HepG2 (cell line): ENCODE measurements around the gene RSPH9. TPM values are rescaled to one million over a fixed set of nuclear protein-coding genes. Genes with fewer than 3 reads are reported as not detected.
A peak's percentile ranks its signal among the peaks of the same experiment; 100 is the strongest.

Experiments
- ATF7 ChIP-seq, 2 experiments: fragments of 450-650 bp in 1 of 2; sonication (generic) in 1 of 2; formaldehyde crosslinking in 1 of 2; IDR thresholded peaks; 2 replicates each; pipeline versions ENCODE4 v1.4.0 to v1.6.1; 2016 to 2020; ENCODE audit warnings: antibody characterized with exemption in 1 of 2, mild to moderate bottlenecking in 1 of 2, missing genetic modification reagents in 1 of 2
- GPN1 ChIP-seq: sonication (generic); formaldehyde crosslinking; IDR thresholded peaks from 2 replicates; pipeline ENCODE4 v1.5.1; 2020; ENCODE audit warnings: missing genetic modification reagents, borderline replicate concordance
- HNF4G ChIP-seq, 2 experiments: sonication (generic) in 1 of 2; formaldehyde crosslinking in 1 of 2; IDR thresholded peaks; 2 replicates each; pipeline versions ENCODE4 v1.4.0 to v1.6.1; 2011 to 2020; ENCODE audit warnings: borderline replicate concordance in 2 of 2, low read depth in 2 of 2, mild to moderate bottlenecking in 2 of 2, low read length in 1 of 2, missing genetic modification reagents in 1 of 2, moderate library complexity in 1 of 2
- JUN ChIP-seq: sonication (generic); formaldehyde crosslinking; IDR thresholded peaks from 2 replicates; pipeline ENCODE4 v1.4.0; 2020; ENCODE audit warnings: mild to moderate bottlenecking, missing genetic modification reagents
- KDM3A ChIP-seq: IDR thresholded peaks from 2 replicates; pipeline ENCODE4 v1.6.1; 2018; ENCODE audit warnings: low read depth, missing compliant biosample characterization
- ONECUT2 ChIP-seq: sonication (generic); formaldehyde crosslinking; IDR thresholded peaks from 2 replicates; pipeline ENCODE4 v1.4.0; 2020; ENCODE audit warnings: missing genetic modification reagents
- PHF21A ChIP-seq: sonication (generic); formaldehyde crosslinking; IDR thresholded peaks from 2 replicates; pipeline ENCODE4 v1.5.0; 2020; ENCODE audit warnings: mild to moderate bottlenecking, missing genetic modification reagents
- PTBP1 ChIP-seq: fragments of 200-400 bp; formaldehyde crosslinking; IDR thresholded peaks from 2 replicates; pipeline ENCODE4 v1.6.1; 2018; ENCODE audit warnings: low read length, low read depth; ENCODE audit not compliant: poor library complexity, severe bottlenecking
- RORA ChIP-seq: sonication (generic); formaldehyde crosslinking; IDR thresholded peaks from 2 replicates; pipeline ENCODE4 v1.5.0; 2020; ENCODE audit warnings: mild to moderate bottlenecking, missing genetic modification reagents, moderate library complexity
- TGIF2 ChIP-seq: IDR thresholded peaks from 2 replicates; pipeline ENCODE4 v1.6.1; 2016; ENCODE audit warnings: control low read depth, missing compliant biosample characterization
- ZNF101 ChIP-seq: sonication (generic); formaldehyde crosslinking; IDR thresholded peaks from 2 replicates; pipeline ENCODE4 v1.4.0; 2020; ENCODE audit warnings: mild to moderate bottlenecking, low read depth, missing genetic modification reagents, borderline replicate concordance
- ZNF431 ChIP-seq: sonication (generic); formaldehyde crosslinking; IDR thresholded peaks from 2 replicates; pipeline ENCODE4 v1.9.0; 2022; ENCODE audit warnings: missing genetic modification reagents, low read depth, mild to moderate bottlenecking, borderline replicate concordance
- ZNF609 ChIP-seq: sonication (generic); formaldehyde crosslinking; IDR thresholded peaks from 2 replicates; pipeline ENCODE4 v1.4.0; 2020; ENCODE audit warnings: mild to moderate bottlenecking, missing genetic modification reagents, borderline replicate concordance
- ZNF687 ChIP-seq: sonication (generic); formaldehyde crosslinking; IDR thresholded peaks from 2 replicates; pipeline ENCODE4 v1.5.1; 2020; ENCODE audit warnings: mild to moderate bottlenecking, missing genetic modification reagents, moderate library complexity
- polyA plus RNA-seq, 8 experiments: library from polyadenylated mRNA; depleted of rRNA in 3 of 8; stranded (reverse) in 7 of 8; unstranded in 1 of 8; fragments of >200 nt; fragmentation: Illumina TruSeq in 4 of 8; extraction: Trizol in 4 of 8; gene quantifications; 2 replicates each; pipeline versions ENCODE4 v1.2.1 to v1.2.3, GENCODE V29; 2011 to 2016; ENCODE audit warnings: low read depth in 4 of 8, missing spikeins in 1 of 8, mixed read lengths in 1 of 8; ENCODE audit not compliant: insufficient read depth in 1 of 8
- total RNA-seq, 5 experiments: library from RNA; depleted of rRNA; stranded (reverse); fragments of >200 nt; fragmentation: Illumina TruSeq; extraction: Trizol; gene quantifications; 2 replicates each; pipeline ENCODE4 v1.2.3, GENCODE V29; 2016; ENCODE audit warnings: low read depth in 1 of 5
- TF ChIP-seq, protein P1 (sequence below), 2 experiments: sonication (generic) in 1 of 2; formaldehyde crosslinking in 1 of 2; IDR thresholded peaks; 2 replicates each; pipeline versions ENCODE4 v1.5.1 to v1.6.1; 2011 to 2020; ENCODE audit warnings: borderline replicate concordance in 1 of 2, low read depth in 1 of 2, low read length in 1 of 2, mild to moderate bottlenecking in 1 of 2, missing genetic modification reagents in 1 of 2, moderate library complexity in 1 of 2

RSPH9 gene
- total and polyA plus RNA-seq, 2 of the 13 experiments (the other 11 are each of a cell fraction or from before 2014, with no cell fraction given), result 0.04 TPM; not detected in 1

GRCh38 chr6:43667245-43668150 is 22.7 kb downstream of the RSPH9 start (continued):
- no peak for TF ChIP-seq RORA (CRISPR knock-in tag)
- 0 out of 2 replicates have a peak, but pooled peaks have one; percentile 24 for TF ChIP-seq TGIF2
- TF ChIP-seq ONECUT2 (CRISPR knock-in tag), result no peak
- TF ChIP-seq ZNF101, result no peak
- peak; percentile 51; the same call in 1 of the 2 replicates for TF ChIP-seq ZNF609 (CRISPR knock-in tag)
- peak; percentile 15; the same call in 1 of the 2 replicates for TF ChIP-seq ZNF431 (CRISPR knock-in tag)
- TF ChIP-seq, protein P1, sequence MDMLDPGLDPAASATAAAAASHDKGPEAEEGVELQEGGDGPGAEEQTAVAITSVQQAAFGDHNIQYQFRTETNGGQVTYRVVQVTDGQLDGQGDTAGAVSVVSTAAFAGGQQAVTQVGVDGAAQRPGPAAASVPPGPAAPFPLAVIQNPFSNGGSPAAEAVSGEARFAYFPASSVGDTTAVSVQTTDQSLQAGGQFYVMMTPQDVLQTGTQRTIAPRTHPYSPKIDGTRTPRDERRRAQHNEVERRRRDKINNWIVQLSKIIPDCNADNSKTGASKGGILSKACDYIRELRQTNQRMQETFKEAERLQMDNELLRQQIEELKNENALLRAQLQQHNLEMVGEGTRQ (IDR thresholded peaks at IDR 0.05; ENCODE audit: low read depth, low read length), result no peak
- TF ChIP-seq, protein P1 (CRISPR knock-in tag; IDR thresholded peaks at IDR 0.05; ENCODE audit: borderline replicate concordance), result no peak; the same call in 1 of the 2 replicates
- TF ChIP-seq JUN, result no peak
- peak; percentile 63; the same call in 1 of the 2 replicates for TF ChIP-seq HNF4G (IDR thresholded peaks at IDR 0.05; ENCODE audit: borderline replicate concordance, low read depth, low read length)
- peak; percentile 63; the same call in 1 of the 2 replicates for TF ChIP-seq HNF4G (CRISPR knock-in tag; IDR thresholded peaks at IDR 0.05; ENCODE audit: borderline replicate concordance, low read depth)
- TF ChIP-seq ATF7 (IDR thresholded peaks at IDR 0.05), result no peak
- TF ChIP-seq ATF7 (CRISPR knock-in tag; IDR thresholded peaks at IDR 0.05), result no peak
- no peak for TF ChIP-seq PTBP1
- TF ChIP-seq PHF21A (CRISPR knock-in tag), result no peak
- TF ChIP-seq KDM3A (CRISPR knock-in tag), result peak; percentile 95
- TF ChIP-seq GPN1, result no peak
- peak; percentile 76 for TF ChIP-seq ZNF687
